B cell (primary cell): ENCODE results near the gene TOM1L2. TPM values are rescaled to one million over a fixed set of nuclear protein-coding genes. Genes with fewer than 3 reads are reported as not detected.

Experiments
- ATAC-seq: fragments of 200-7000 bp; cut with Tn5 transposase; one replicate; pipeline ENCODE4 v1.10.0; 2021; ENCODE audit warnings: low read depth, mild to moderate bottlenecking, moderate number of reproducible peaks, moderate library complexity
- CTCF ChIA-PET: fragments of 350-600 bp; sonication (Branson Sonifier 250); formaldehyde crosslinking; loops from one replicate; lab custom pipeline; 2021; ENCODE audit warnings: antibody characterized with exemption, inconsistent platforms; lab: Charles Lee
- POLR2A ChIA-PET: fragments of 350-600 bp; sonication (Branson Sonifier 250); formaldehyde crosslinking; loops from one replicate; lab custom pipeline; 2021; ENCODE audit warnings: antibody characterized with exemption; lab: Charles Lee
- DNase-seq: peaks from one replicate; pipeline ENCODE4 v3.0.0; 2013
- H2AFZ ChIP-seq: 2 replicates; pipeline ENCODE4 v1.6.1; 2012; ENCODE audit warnings: mild to moderate bottlenecking, low read depth, low read length; ENCODE audit not compliant: insufficient read depth, poor library complexity, severe bottlenecking
- H3K27ac ChIP-seq, 2 donors: 1 replicate in 1 of 2; 2 replicates in 1 of 2; pipeline ENCODE4 v1.5.1; 2012 to 2013; ENCODE audit warnings: low read length in 2 of 2, mild to moderate bottlenecking in 2 of 2, moderate library complexity in 1 of 2
- H3K27me3 ChIP-seq, 4 experiments: fragments of 200-600 bp in 1 of 4; sonication (generic) in 1 of 4; replicated peaks in 1 of 4; 1 replicate in 2 of 4; 2 replicates in 2 of 4; pipeline versions ENCODE4 v1.6.1 to v1.7.0; 2013 to 2016; ENCODE audit warnings: low read length in 3 of 4, mild to moderate bottlenecking in 2 of 4, mixed read lengths in 1 of 4, moderate library complexity in 1 of 4; ENCODE audit not compliant: insufficient read depth in 4 of 4, control insufficient read depth in 3 of 4; ENCODE audit errors: control extremely low read depth in 1 of 4
- H3K36me3 ChIP-seq, 2 experiments: replicated peaks in 1 of 2; 1 replicate in 1 of 2; 2 replicates in 1 of 2; pipeline versions ENCODE4 v1.6.1 to v1.7.1; 2013; ENCODE audit warnings: low read length in 1 of 2; ENCODE audit not compliant: insufficient read depth in 2 of 2, control insufficient read depth in 1 of 2; ENCODE audit errors: control extremely low read depth in 1 of 2, extremely low read depth in 1 of 2
- H3K4me1 ChIP-seq, 2 donors: fragments of 200-600 bp in 1 of 2; sonication (generic) in 1 of 2; 1 replicate in 1 of 2; 2 replicates in 1 of 2; pipeline versions ENCODE4 v1.5.1 to v1.6.1; 2013 to 2017; ENCODE audit warnings: low read length in 2 of 2; ENCODE audit not compliant: control insufficient read depth in 2 of 2, insufficient read depth in 2 of 2
- H3K4me2 ChIP-seq: replicated peaks from 2 replicates; pipeline ENCODE3; 2012; ENCODE audit warnings: mild to moderate bottlenecking, low read depth, low read length; ENCODE audit not compliant: poor library complexity, severe bottlenecking
- H3K4me3 ChIP-seq, 5 experiments: fragments of 200-600 bp in 1 of 5; sonication (generic) in 1 of 5; 1 replicate in 3 of 5; 2 replicates in 2 of 5; pipeline versions ENCODE4 v1.5.1 to v1.7.0; 2011 to 2016; ENCODE audit warnings: low read length in 4 of 5, mild to moderate bottlenecking in 4 of 5, low read depth in 2 of 5, control low read depth in 1 of 5, moderate library complexity in 1 of 5; ENCODE audit not compliant: insufficient read depth in 1 of 5; ENCODE audit errors: control extremely low read depth in 1 of 5, extremely low read depth in 1 of 5
- H3K79me2 ChIP-seq: fragments of 200-600 bp; sonication (generic); one replicate; pipeline ENCODE4 v1.6.0; 2016; ENCODE audit warnings: low read length; ENCODE audit not compliant: control insufficient read depth, insufficient read depth
- H3K9ac ChIP-seq: fragments of 200-600 bp; sonication (generic); 2 replicates; pipeline ENCODE4 v1.6.1; 2017; ENCODE audit warnings: mild to moderate bottlenecking, low read length, moderate library complexity
- H3K9me3 ChIP-seq, 3 donors: one replicate each; pipeline versions ENCODE4 v1.6.1 to v1.7.1; 2013; ENCODE audit warnings: low read length in 2 of 3; ENCODE audit not compliant: control insufficient read depth in 2 of 3, insufficient read depth in 1 of 3; ENCODE audit errors: control extremely low read depth in 1 of 3
- H4K20me1 ChIP-seq: 2 replicates; pipeline ENCODE4 v1.6.0; 2012; ENCODE audit warnings: mild to moderate bottlenecking, low read length; ENCODE audit not compliant: insufficient read depth, control insufficient read depth, poor library complexity, severe bottlenecking
- H3K27ac Mint-ChIP-seq: one replicate; pipeline ENCODE4 v1.8.0; 2021; ENCODE audit warnings: mixed read lengths
- H3K27me3 Mint-ChIP-seq: one replicate; pipeline ENCODE4 v1.8.0; 2021; ENCODE audit warnings: mixed read lengths
- H3K4me1 Mint-ChIP-seq: one replicate; pipeline ENCODE4 v1.8.0; 2021; ENCODE audit warnings: mixed read lengths
- H3K4me3 Mint-ChIP-seq: one replicate; pipeline ENCODE4 v1.8.0; 2021; ENCODE audit warnings: mixed read lengths
- H3K9me3 Mint-ChIP-seq: one replicate; pipeline ENCODE4 v1.8.0; 2022; ENCODE audit warnings: mixed read lengths; ENCODE audit not compliant: insufficient read depth
- CTCF ChIP-seq: fragments of 200-600 bp; IDR thresholded peaks from one replicate; pipeline ENCODE4 v1.8.0; 2022; ENCODE audit warnings: antibody characterized with exemption, mild to moderate bottlenecking
- EZH2 ChIP-seq: IDR thresholded peaks from 2 replicates; pipeline ENCODE4 v1.6.1; 2012; ENCODE audit warnings: borderline replicate concordance, low read depth, mild to moderate bottlenecking, moderate library complexity, low read length; ENCODE audit not compliant: insufficient read depth, poor library complexity, severe bottlenecking
- WGBS: methylation state at CpG from one replicate; pipeline ENCODE4 v1.1.5; 2013; ENCODE audit warnings: missing lambda C conversion rate; ENCODE audit not compliant: insufficient coverage; 5-methylcytosine and 5-hydroxymethylcytosine counted together
- intact Hi-C: fragments of 100-400 bp; cut with micrococcal nuclease; formaldehyde crosslinking; loops from one replicate; pipeline ENCODE4 v1.10.0; 2022
- polyA plus RNA-seq: library from polyadenylated mRNA; depleted of rRNA; stranded (reverse); fragments of >200 nt; gene quantifications from 2 replicates; pipeline ENCODE4 v1.2.3, GENCODE V29; 2012
- total RNA-seq, 2 donors: library from RNA; stranded (reverse); fragments of 120-200 nt in 1 of 2; gene quantifications; 1 replicate in 1 of 2; 2 replicates in 1 of 2; pipeline versions ENCODE4 v1.2.3 to v1.2.4, GENCODE V29; 2013 to 2022

Gene TOM1L2
- total and polyA plus RNA-seq, 2 donors (not counting 1 experiment from before 2014, with no cell fraction given): 25.1 to 29.7 TPM

- H3K27ac Mint-ChIP-seq: no peak overlapping the region
- CTCF ChIA-PET: interaction anchor here (1.0 to 3.2 kb wide), 2 partner anchors 31 to 1391 kb away, joined by 4 to 13 read pairs; no protein-coding TSS in a partner anchor
Measured at GRCh38 chr17:17843096-17843495, 129.1 kb downstream of the TOM1L2 start.

More at GRCh38 chr17:17843096-17843495, 129.1 kb downstream of the TOM1L2 start:
- ATAC-seq: no peak
- peaks cover 20% of the 10 kb centered on the region for H3K4me1 Mint-ChIP-seq
- WGBS: 83% methylated on average over 3 of the region's 4 CpGs
- no peak overlapping the region for H3K9ac ChIP-seq
- H3K36me3 ChIP-seq: no peaks in the 10 kb centered on the region
- TF ChIP-seq CTCF: no peak
- TF ChIP-seq EZH2: no peak
- H3K9me3 ChIP-seq: no peaks in the 10 kb centered on the region
- H3K79me2 ChIP-seq: no peaks in the 10 kb centered on the region
- POLR2A ChIA-PET: no interaction called here
- intact Hi-C loops: no loop called here
- H3K27ac ChIP-seq: no peak overlapping the region
- no peak overlapping the region for H2AFZ ChIP-seq
- H3K4me3 ChIP-seq: no peak overlapping the region
- no peaks in the 10 kb centered on the region for H4K20me1 ChIP-seq
- H3K9me3 Mint-ChIP-seq: no peaks in the 10 kb centered on the region
- no peak for DNase-seq
- no peaks in the 10 kb centered on the region for H3K27me3 ChIP-seq
- no peaks in the 10 kb centered on the region for H3K27me3 Mint-ChIP-seq
- H3K4me1 ChIP-seq: peaks cover 9 to 24% of the 10 kb centered on the region in 2 donors
- H3K4me2 ChIP-seq: no peak overlapping the region
- H3K4me3 Mint-ChIP-seq: no peak overlapping the region
